Measurements from ENCODE around the gene ASCC2.

ASCC2 gene

GRCh38 chr22:29816128-29816527, 21.9 kb downstream of the ASCC2 start:
- DNase-seq, result no peak

- DNase-seq, result peak in 1 of 2 experiments; percentile 10
Measured at GRCh38 chr22:29815580-29815979, 22.5 kb downstream of the ASCC2 start.

- DNase-seq, result no peak
Measured at GRCh38 chr22:29814003-29814402, 24.1 kb downstream of the ASCC2 start.

- no peak for DNase-seq
Measured at GRCh38 chr22:29813563-29813962, 24.5 kb downstream of the ASCC2 start.

- no peak for DNase-seq
Measured at GRCh38 chr22:29813126-29813525, 24.9 kb downstream of the ASCC2 start.

- DNase-seq, result no peak
Measured at GRCh38 chr22:29811377-29811776, 26.7 kb downstream of the ASCC2 start.

- no peak for DNase-seq
Measured at GRCh38 chr22:29810216-29810615, 27.9 kb downstream of the ASCC2 start.

GRCh38 chr22:29806196-29806595, 31.9 kb downstream of the ASCC2 start:
- no peak for DNase-seq

- DNase-seq, result no peak
Measured at GRCh38 chr22:29804985-29805384, 33.1 kb downstream of the ASCC2 start.

GRCh38 chr22:29803190-29803589, 34.9 kb downstream of the ASCC2 start:
- no peak for DNase-seq

GRCh38 chr22:29801796-29802195, 36.3 kb downstream of the ASCC2 start:
- DNase-seq, result peak in 1 of 2 experiments; percentile 54

GRCh38 chr22:29801153-29801552, 36.9 kb downstream of the ASCC2 start:
- DNase-seq, result no peak

GRCh38 chr22:29799217-29799680, 38.8 kb downstream of the ASCC2 start:
- DNase-seq, result no peak

GRCh38 chr22:29798801-29799200, 39.3 kb downstream of the ASCC2 start:
- DNase-seq, result no peak

- no peak for DNase-seq
Measured at GRCh38 chr22:29798318-29798717, 39.8 kb downstream of the ASCC2 start.

GRCh38 chr22:29797351-29797750, 40.7 kb downstream of the ASCC2 start:
- no peak for DNase-seq

- no peak for DNase-seq
Measured at GRCh38 chr22:29795663-29796062, 42.4 kb downstream of the ASCC2 start.

- no peak for DNase-seq
Measured at GRCh38 chr22:29793396-29793795, 44.7 kb downstream of the ASCC2 start.

GRCh38 chr22:29790061-29790460, 48.0 kb downstream of the ASCC2 start:
- no peak for DNase-seq

- DNase-seq, result no peak
Measured at GRCh38 chr22:29788339-29789279, 49.5 kb downstream of the ASCC2 start.

GRCh38 chr22:29787371-29787980, 50.6 kb downstream of the ASCC2 start:
- no peak for DNase-seq

GRCh38 chr22:29786031-29786430, 52.0 kb downstream of the ASCC2 start:
- DNase-seq, result no peak

- DNase-seq, result no peak
Measured at GRCh38 chr22:29784451-29785361, 53.4 kb downstream of the ASCC2 start.
